Measurements from ENCODE around the gene FOXD1. TPM values are rescaled to one million over a fixed set of nuclear protein-coding genes. Genes with fewer than 3 reads are reported as not detected.

Gene FOXD1
- total RNA-seq, 1 experiment from 2014 or later: 50.9 TPM

DNA sequence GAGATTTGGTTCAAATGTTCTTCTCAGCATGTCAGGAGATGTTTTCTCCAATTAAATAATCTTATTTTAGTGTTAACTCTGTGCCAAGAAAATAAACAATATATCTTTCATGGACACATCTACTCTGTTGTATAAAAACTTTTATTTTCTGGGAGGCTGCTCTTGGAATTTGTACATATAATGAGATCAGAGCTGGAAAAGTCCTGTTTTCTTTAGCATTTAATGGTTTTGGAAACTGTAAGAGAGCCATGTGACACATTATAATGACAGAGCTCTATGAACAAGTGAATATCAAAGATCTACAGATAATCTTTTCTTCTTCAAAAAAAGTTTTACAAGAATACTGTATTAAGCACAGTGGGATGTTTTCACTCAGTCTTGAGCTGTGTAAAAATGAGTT is 48.8 kb downstream of the FOXD1 start:
- H3K27ac Mint-ChIP-seq (ENCODE audit: low read depth, unreplicated experiment): no peak overlapping the region
- TF ChIP-seq, protein P1, sequence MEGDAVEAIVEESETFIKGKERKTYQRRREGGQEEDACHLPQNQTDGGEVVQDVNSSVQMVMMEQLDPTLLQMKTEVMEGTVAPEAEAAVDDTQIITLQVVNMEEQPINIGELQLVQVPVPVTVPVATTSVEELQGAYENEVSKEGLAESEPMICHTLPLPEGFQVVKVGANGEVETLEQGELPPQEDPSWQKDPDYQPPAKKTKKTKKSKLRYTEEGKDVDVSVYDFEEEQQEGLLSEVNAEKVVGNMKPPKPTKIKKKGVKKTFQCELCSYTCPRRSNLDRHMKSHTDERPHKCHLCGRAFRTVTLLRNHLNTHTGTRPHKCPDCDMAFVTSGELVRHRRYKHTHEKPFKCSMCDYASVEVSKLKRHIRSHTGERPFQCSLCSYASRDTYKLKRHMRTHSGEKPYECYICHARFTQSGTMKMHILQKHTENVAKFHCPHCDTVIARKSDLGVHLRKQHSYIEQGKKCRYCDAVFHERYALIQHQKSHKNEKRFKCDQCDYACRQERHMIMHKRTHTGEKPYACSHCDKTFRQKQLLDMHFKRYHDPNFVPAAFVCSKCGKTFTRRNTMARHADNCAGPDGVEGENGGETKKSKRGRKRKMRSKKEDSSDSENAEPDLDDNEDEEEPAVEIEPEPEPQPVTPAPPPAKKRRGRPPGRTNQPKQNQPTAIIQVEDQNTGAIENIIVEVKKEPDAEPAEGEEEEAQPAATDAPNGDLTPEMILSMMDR (IDR thresholded peaks at IDR 0.05; ENCODE audit: unreplicated experiment): no peak
- ChIA-PET POLR2A (interaction anchor here (0.9 kb wide), 1 partner anchor 51 kb away, joined by 3 read pairs; no protein-coding TSS in a partner anchor), CTCF (no interaction called here)
- H3K36me3 Mint-ChIP-seq (ENCODE audit: insufficient read depth, unreplicated experiment): no peaks in the 10 kb centered on the region
- no TSS peak for BruUV-seq (replicated peaks)
- no peaks in the 10 kb centered on the region for H3K4me1 Mint-ChIP-seq (ENCODE audit: insufficient read depth, unreplicated experiment)
- no peak overlapping the region for H3K4me3 Mint-ChIP-seq (ENCODE audit: unreplicated experiment)
- no peaks in the 10 kb centered on the region for H3K27me3 Mint-ChIP-seq (ENCODE audit: insufficient read depth, unreplicated experiment)
- no peak for DNase-seq (ENCODE audit: unreplicated experiment)
- no peaks in the 10 kb centered on the region for H3K9me3 Mint-ChIP-seq (ENCODE audit: unreplicated experiment)
- intact Hi-C loops (cut with micrococcal nuclease): no loop called here

Other genes starting within 250 kb of the FOXD1 start
- gene BTF3, start 49.7 kb upstream of the FOXD1 start, total RNA-seq (2022): 937 and 946 TPM in 2 replicates
- gene ANKRA2, start 116.9 kb upstream of the FOXD1 start, total RNA-seq (2022): 19.3 and 20.2 TPM in 2 replicates
- gene UTP15, start 117.0 kb upstream of the FOXD1 start, total RNA-seq (2022): 41.2 and 41.3 TPM in 2 replicates
- gene ARHGEF28, start 177.4 kb upstream of the FOXD1 start, total RNA-seq (2022): 27.2 and 34.8 TPM in 2 replicates